HL-60 (cell line): ENCODE data around the gene GPX3.

Source experiments
- DNase-seq, 2 experiments: peaks; one replicate each; pipeline ENCODE4 v3.0.0-alpha.2; 2010 to 2020; ENCODE audit warnings: low read depth in 1 of 2, low spot score in 1 of 2
- H3K27ac ChIP-seq: fragments of 250-450 bp; sonication (Bioruptor Pico); replicated peaks from 2 replicates; pipeline ENCODE4 v1.5.1; 2020; ENCODE audit warnings: mild to moderate bottlenecking, moderate library complexity
- H3K27me3 ChIP-seq: fragments of 250-450 bp; sonication (Bioruptor Pico); 2 replicates; pipeline ENCODE4 v1.5.1; 2021; ENCODE audit warnings: mild to moderate bottlenecking, moderate library complexity; ENCODE audit not compliant: insufficient read depth, poor library complexity, severe bottlenecking
- H3K4me3 ChIP-seq: replicated peaks from 2 replicates; pipeline ENCODE4 v1.5.1; 2011; ENCODE audit warnings: mild to moderate bottlenecking, control low read depth, low read length; ENCODE audit not compliant: insufficient read depth
- CTCF ChIP-seq: IDR thresholded peaks from one replicate; pipeline ENCODE4 v1.5.1; 2011; ENCODE audit warnings: low read length, control low read depth, inconsistent platforms; ENCODE audit not compliant: insufficient read depth
- GABPA ChIP-seq: IDR thresholded peaks from 2 replicates; pipeline ENCODE4 v1.6.1; 2012; ENCODE audit warnings: low read depth
- POLR2AphosphoS5 ChIP-seq: IDR thresholded peaks from 2 replicates; pipeline ENCODE4 v1.6.1; 2012; ENCODE audit warnings: low read depth
- SPI1 ChIP-seq: IDR thresholded peaks from 2 replicates; pipeline ENCODE4 v1.6.1; 2012; ENCODE audit warnings: low read depth, mild to moderate bottlenecking, borderline replicate concordance
- TF ChIP-seq, protein P1 (sequence below): IDR thresholded peaks from 2 replicates; pipeline ENCODE4 v1.6.1; 2012; ENCODE audit warnings: low read depth; ENCODE audit not compliant: insufficient replicate concordance

GPX3 gene

DNA sequence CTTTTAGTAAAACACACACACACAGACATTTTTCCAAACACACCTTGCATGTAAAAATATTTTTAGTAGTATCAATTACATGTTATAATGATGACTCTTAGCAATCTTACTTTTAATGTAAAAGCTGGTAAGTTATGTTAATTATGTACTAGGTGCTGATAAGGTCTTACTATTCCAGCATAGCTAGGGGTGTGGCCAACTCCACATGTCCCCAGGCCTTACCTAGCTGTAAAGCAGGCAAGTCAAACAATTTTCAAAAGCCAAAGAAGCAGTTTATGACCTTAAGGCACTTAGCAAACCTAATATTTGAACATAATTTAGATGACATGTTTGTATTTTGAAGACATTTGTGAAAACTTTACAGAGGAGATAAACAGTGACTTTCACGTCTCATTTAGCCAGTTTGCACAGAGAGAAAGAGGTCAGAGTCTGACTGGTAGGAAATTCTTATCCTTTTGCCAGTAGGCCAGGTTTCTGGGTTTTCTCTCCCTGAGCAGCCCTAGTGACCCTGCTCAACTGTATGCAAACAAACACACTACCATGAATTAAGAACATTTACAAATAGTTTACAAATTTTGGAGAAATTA is 26.5 kb upstream of the GPX3 start:
- Histone ChIP-seq H3K27me3 (no peaks in the 10 kb centered on the region), H3K4me3 (no peak overlapping the region), H3K27ac (no peak overlapping the region)
- DNase-seq: no peak
- no peak for TF ChIP-seq POLR2AphosphoS5
- TF ChIP-seq, protein P1, sequence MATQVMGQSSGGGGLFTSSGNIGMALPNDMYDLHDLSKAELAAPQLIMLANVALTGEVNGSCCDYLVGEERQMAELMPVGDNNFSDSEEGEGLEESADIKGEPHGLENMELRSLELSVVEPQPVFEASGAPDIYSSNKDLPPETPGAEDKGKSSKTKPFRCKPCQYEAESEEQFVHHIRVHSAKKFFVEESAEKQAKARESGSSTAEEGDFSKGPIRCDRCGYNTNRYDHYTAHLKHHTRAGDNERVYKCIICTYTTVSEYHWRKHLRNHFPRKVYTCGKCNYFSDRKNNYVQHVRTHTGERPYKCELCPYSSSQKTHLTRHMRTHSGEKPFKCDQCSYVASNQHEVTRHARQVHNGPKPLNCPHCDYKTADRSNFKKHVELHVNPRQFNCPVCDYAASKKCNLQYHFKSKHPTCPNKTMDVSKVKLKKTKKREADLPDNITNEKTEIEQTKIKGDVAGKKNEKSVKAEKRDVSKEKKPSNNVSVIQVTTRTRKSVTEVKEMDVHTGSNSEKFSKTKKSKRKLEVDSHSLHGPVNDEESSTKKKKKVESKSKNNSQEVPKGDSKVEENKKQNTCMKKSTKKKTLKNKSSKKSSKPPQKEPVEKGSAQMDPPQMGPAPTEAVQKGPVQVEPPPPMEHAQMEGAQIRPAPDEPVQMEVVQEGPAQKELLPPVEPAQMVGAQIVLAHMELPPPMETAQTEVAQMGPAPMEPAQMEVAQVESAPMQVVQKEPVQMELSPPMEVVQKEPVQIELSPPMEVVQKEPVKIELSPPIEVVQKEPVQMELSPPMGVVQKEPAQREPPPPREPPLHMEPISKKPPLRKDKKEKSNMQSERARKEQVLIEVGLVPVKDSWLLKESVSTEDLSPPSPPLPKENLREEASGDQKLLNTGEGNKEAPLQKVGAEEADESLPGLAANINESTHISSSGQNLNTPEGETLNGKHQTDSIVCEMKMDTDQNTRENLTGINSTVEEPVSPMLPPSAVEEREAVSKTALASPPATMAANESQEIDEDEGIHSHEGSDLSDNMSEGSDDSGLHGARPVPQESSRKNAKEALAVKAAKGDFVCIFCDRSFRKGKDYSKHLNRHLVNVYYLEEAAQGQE: no peak
- TF ChIP-seq CTCF: no peak

DNA sequence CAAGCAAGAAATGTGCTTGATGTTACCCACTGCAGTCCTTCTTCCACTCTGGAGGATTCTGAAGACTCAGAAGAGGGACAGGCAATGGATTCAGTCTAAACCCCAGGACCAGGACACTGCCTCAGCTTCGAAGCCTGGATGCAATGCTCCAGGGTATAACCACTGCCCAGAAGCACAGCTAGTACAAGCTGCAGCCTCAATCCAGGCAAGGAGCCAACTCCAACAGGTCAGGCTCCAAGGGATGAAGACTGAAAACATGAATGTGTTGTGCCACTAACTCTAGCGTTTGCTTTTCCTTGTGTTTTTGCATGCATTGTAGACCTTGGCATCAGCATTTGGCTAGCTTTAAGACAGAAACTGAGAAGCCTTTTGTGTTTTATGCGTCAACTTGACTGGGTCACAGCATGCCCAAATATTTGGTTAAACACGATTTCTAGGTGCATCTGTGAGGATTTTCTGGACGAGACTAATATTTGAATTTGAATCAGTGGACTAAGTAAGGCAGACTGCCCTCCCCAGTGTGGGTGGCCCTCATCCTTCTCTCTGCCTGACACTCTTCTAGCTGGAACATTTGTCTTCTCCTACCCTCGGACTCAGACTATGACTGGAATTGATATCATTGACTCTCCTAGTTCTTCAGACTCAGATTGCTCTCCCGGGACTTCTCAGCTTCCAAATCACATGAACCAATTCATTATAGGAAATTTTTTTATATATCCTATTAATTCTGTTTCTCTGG is 20.5 kb upstream of the GPX3 start:
- Histone ChIP-seq H3K4me3 (no peak overlapping the region), H3K27me3 (no peaks in the 10 kb centered on the region), H3K27ac (no peak overlapping the region)
- TF ChIP-seq CTCF (no peak), GABPA (no peak), SPI1 (no peak), POLR2AphosphoS5 (no peak)
- TF ChIP-seq, protein P1: no peak
- no peak for DNase-seq

DNA sequence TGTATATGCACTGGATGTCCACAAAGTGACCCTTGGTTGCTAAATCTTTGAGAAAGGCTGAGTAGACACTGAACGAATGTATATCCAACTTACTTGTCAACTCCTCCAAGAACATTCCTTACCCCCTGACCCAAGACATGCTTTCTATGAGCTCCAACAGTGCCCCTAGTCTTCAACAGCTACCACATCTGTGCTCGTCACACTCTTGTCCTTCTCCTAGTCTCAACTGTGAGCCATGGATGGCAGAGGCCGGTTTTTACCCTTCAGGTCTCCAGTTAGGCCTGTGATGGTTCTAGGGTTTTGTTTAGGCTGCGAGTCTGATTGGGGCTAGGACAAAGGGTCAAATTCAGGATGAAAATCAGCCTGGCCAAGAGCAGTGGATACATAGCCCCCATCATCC is 19.0 kb upstream of the GPX3 start:
- no peak overlapping the region for H3K4me3 ChIP-seq
- H3K27me3 ChIP-seq: no peaks in the 10 kb centered on the region
- TF ChIP-seq POLR2AphosphoS5 (no peak), GABPA (no peak), CTCF (no peak), SPI1 (no peak)
- TF ChIP-seq, protein P1: no peak
- no peak overlapping the region for H3K27ac ChIP-seq
- no peak for DNase-seq
